ENCODE data around the gene MYLK3.

MYLK3 gene

DNA sequence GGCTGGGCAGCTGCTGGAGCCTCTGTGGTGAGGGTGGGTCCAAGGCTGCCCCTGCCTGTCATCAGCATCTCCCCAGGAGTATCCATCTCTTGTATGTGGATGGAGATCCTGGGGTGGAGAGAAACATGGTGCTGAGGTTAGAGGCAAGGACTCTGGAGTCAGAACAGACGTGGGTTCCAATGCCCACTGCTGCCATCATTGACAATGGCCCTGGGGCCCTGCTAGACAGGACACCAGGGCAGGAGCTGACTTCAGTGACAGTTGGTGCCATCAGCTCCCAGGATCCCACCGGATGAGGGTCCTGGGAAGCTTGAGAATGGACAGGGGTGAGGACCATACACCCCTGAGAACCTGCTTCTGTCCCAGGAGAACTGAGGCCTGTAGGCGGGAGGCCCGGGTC is 15.6 kb downstream of the MYLK3 start:
- no peak for TF ChIP-seq CTCF (IDR thresholded peaks at IDR 0.05; ENCODE audit: low read depth, low read length)

DNA sequence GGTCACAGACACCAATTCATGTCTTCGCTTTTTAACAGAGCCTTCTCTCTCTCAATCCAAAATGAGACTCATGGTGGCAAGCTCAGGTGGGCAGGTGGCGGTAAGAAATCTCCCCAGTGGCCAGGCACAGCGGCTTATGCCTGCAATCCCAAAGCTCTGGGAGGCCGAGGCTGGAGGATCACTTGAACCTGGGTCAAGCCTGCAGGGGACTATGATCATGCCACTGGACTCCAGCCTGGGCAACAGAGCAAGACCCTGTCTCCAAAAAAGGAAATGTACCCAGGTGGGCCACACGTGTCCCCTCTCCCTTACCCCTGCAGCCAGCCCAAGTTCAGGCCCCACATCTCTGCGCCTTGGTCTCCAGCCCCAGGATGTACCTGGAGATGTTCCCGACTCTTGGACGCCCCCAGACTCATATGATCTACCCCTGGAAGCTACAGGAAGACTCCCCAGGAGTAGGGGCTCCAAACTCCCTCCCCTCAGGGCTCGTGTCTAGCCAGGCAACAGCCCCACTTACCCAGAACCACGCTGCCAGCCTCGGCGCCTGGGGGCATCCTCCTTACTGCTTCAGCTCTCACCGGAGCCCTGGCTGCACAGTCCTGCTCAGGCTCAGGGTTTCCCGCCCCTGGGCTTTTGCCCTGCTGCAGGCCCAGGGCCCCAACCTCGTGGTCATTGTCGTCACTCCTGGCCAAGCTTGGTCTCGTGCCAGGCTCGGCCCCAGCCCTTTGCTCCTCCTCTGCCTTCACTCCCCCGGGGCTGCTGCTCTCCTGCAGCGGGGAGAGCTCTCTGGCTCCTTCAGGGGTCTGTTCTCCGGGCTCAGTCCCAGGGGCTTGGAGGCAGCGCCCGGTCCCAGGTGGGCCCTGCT is 16.2 kb downstream of the MYLK3 start:
- DNase-seq (ENCODE audit: extremely low read depth, low read depth): no peak
- no peak for TF ChIP-seq CTCF (IDR thresholded peaks at IDR 0.05; ENCODE audit: low read depth, low read length)

More for the DNA sequence above, 15.6 kb downstream of the MYLK3 start:
- DNase-seq (ENCODE audit: extremely low read depth, low read depth): no peak

GRCh38 chr16:46730801-46731690 is 17.1 kb downstream of the MYLK3 start:
- no peak for DNase-seq (ENCODE audit: extremely low read depth, low read depth)
- no peak for TF ChIP-seq CTCF (IDR thresholded peaks at IDR 0.05; ENCODE audit: low read depth, low read length)

DNA sequence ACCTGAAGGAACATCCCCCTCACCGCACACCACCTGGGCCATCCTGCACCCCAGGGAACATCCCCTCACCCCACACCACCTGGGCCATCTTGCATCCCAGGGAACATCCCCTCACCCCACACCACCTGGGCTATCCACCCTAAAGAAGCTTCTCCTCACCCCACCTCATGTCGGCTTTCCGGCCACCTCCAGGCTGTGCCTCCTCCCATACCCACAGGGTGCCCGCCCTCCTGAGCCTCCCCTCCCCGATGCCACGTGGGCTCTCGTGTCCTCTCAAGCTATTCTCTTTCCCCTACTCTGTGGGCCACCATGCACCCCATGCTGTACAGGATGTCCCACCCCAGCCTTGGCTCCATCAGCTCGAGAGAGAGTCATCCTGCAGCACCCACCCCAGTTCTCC is 18.0 kb downstream of the MYLK3 start:
- no peak for DNase-seq (ENCODE audit: extremely low read depth, low read depth)
- TF ChIP-seq CTCF (IDR thresholded peaks at IDR 0.05; ENCODE audit: low read depth, low read length): no peak

GRCh38 chr16:46729326-46729995 is 18.7 kb downstream of the MYLK3 start:
- no peak for DNase-seq (ENCODE audit: extremely low read depth, low read depth)
- no peak for TF ChIP-seq CTCF (IDR thresholded peaks at IDR 0.05; ENCODE audit: low read depth, low read length)

- no peak for DNase-seq (ENCODE audit: extremely low read depth, low read depth)
- no peak for TF ChIP-seq CTCF (IDR thresholded peaks at IDR 0.05; ENCODE audit: low read depth, low read length)
Observed at GRCh38 chr16:46728806-46729205, 19.3 kb downstream of the MYLK3 start.

All from AG09319 (cell line).